Measurements from ENCODE around the gene ACTR1B.
"Not testable (repeated sequence)": the region's sequence is repeated elsewhere in the genome, so short reads cannot be mapped to it uniquely, and the experiment has no call there.

ACTR1B gene

GRCh38 chr2:97688062-97688827, 24.4 kb upstream of the ACTR1B start:
- DNase-seq, result no peak

- DNase-seq, result not testable (repeated sequence)
These were observed 23.4 kb upstream of the ACTR1B start for GRCh38 chr2:97687235-97687634.

GRCh38 chr2:97678298-97678697, 14.5 kb upstream of the ACTR1B start:
- DNase-seq, result no peak

DNA sequence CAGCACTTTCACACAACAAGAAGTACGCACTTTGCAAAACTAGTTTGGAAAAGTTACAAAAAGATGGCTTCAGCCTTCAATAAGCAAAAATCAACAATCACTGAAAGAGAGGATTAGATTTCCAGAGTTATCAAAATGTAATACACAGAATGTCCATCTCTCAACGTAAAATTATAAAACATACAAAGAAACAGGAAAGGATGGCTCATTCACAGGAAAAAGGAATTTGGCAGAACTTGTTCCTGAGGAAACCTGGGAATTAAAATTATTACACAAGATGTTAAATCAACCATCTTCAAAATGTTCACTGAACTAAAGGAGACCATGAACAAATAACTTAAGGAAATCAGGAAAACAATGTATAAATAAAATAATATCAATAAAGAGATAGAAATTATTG, 13.6 kb upstream of the ACTR1B start:
- no peak for DNase-seq

DNA sequence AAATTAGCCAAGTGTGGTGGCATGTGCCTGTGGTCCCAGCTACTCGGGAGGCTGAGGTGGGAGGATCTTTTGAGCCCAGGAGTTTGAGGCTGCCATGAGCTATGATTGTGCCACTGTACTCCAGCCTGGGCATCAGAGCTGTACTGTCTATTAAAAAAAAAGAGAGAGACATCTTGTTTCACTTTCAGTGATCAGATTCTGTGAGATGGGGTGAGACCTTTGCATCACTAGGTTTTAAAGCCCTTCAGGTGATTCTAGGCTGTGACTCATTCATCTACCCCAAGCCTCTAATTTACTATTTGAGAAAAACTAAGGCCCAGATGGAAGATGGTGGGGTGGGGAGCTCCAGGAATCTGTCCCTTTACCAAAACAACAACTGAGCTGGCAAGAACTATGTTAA, 12.8 kb upstream of the ACTR1B start:
- DNase-seq, result no peak

DNA sequence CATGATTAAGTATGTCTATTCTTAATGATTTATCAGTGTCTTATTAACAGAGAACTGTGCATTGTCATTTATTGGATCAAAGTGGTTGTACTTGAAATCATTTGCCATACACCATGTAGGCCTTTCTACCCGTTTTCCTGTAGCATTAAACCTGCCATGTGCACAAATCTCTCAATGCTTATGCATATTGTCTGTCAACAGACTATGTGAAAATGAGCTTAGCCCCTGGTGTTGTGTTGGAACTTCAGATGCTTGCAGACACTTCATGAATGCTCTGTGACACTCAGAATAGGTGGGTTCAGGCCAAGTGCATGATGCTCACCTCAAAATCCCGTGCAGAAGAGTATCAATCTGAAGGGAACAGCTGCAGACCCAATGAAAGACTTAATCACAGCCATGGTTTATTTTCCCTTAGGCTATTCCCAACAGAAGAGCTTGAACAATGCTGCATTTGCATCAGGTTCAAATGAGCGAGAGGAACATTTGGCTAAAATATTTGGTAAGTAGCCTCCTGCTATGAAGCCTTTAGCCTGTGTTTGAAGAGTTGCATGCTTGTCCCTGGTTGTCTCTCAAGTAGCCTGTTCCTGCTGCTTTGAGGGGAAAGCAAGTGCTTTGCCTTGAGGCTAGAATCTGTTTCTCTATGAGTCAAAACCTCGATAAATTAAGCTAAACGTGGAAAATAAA, 11.7 kb upstream of the ACTR1B start:
- no peak for DNase-seq

GRCh38 chr2:97673915-97674283, 10.1 kb upstream of the ACTR1B start:
- no peak for DNase-seq

DNA sequence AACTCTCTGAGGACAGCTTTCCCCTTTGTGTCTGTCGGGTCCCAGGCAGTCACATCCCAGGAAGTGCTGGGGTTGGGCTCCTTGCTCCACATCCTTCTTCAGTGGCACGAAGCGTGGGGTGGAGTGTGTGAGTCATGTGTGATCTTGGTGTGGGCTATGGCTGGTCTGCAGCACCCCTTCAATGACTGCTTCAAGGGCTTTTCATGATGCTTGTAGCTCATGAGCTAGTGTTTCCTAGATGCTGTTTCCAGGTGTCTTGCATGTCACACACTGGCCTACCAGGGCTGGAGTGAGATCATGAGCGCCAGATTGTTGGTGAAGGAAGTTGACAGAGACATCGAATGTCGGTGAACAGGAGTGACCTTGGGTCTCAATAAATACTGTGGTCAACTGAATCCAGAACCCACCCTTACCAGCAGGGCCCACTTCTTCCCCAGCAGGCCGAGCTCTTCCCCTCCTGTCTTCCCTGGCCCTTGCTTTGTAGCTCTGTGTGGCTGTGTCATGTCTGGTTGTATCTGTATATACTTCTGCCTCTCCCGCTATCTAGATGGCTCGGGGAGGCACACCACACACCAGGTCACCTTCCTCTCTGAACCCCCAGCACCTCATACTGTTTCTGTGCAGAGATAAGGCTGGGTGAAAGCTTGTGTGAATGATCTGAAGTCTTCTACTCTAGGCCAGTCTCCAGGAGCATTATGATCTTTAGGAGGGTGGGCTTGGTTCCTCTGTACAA, 9.5 kb upstream of the ACTR1B start:
- DNase-seq, result no peak

DNA sequence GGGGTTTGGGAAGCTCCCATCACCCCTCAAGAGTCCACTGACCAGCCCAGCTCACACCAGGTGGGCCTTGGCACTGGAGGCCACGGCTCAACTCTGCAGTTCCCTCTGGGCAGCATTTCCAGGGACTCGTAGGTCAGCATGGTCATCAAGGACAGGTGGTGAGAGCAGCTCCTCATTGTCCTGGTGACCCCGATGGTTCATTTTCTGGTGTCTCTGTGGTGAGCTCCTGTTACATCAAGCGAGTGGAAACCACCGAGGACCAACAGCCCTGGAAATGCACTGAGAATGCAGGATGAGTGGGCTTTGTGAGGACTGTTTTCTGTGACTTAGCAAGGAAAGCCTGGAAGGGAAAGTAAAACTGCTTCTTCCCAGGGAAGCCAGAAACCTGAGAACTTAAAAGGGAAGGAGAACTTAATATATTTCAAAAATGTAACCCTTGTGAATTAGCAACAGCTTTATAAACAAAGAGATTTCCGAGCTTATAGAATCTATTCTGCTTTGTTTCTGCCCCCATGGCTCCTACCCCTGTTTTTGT, 8.8 kb upstream of the ACTR1B start:
- not testable (repeated sequence) for DNase-seq

DNA sequence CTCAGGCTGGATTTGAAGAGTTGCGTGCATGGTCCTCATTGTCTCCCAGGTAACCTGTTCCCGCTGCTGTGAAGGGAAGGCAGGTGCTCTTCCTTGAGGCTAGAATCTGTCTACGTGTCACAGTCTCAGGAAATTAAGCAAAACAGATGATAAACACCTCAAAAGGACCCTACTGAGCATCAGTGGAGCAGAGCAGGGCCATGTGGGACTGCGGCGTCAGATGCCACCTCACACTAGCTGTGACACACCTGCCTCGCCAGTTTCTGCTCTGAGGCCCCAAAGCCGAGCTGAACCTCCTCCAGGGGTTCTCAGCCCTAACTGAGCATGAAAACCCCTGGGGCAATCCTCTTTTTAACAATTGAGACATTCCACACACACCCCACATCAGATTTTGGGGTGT, 7.7 kb upstream of the ACTR1B start:
- DNase-seq, result no peak

- no peak for DNase-seq
These were observed 6.6 kb upstream of the ACTR1B start for GRCh38 chr2:97670471-97670870.

- no peak for DNase-seq
These were observed 5.6 kb upstream of the ACTR1B start, which contains the start of gene C2orf92 for GRCh38 chr2:97669448-97669847. C2orf92 (plus strand) TSS chr2:97669713; CDS start chr2:97669789, 76 bp downstream.

DNA sequence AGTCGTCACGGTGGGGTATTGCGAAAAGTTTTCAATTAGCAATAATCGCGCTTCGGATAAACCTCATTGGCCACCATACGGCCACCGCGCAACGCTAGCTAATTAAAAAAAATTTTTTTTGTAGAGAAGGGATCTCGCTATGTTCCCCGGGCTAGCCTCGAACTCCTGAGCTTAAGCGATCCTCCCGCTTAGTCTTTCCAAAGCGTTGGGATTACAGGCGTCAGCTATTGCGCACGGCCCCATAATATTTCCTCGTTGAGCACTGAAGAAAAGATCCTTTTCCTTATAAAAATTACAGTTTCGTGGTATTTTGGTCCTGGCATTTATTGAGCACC, 759 bp upstream of the ACTR1B start:
- no peak for DNase-seq

GRCh38 chr2:97663626-97663961, 250 bp downstream of the ACTR1B start:
- DNase-seq, result no peak

GRCh38 chr2:97662895-97663625, 784 bp downstream of the ACTR1B start:
- peak; percentile 11 for DNase-seq

DNA sequence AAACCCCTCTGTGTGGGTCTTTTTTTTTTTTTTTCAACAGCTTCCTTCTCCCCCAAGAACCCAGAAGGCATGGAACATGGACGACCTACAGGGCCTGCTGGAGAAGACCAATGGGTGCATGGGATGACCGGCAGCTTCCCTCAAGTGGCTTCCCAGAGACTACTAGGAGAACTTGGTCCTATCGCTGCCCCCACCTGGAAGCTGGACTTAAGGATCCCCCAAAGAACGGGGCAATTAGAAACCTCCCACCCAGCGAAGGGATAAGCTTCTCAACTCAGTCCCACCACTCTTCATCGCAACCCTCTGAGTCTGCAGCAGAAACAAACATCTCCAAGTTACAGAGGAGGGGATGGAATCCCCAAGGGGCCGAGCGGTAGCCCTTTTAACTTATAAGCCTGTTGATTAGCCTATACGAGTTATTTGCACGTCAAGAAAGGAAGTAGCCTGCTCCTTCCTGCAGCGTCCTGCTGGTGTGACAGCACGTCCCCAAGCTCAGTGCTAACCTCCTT, 1.4 kb downstream of the ACTR1B start:
- no peak for DNase-seq

- no peak for DNase-seq
These were observed 1.9 kb downstream of the ACTR1B start for GRCh38 chr2:97661927-97662326.

DNA sequence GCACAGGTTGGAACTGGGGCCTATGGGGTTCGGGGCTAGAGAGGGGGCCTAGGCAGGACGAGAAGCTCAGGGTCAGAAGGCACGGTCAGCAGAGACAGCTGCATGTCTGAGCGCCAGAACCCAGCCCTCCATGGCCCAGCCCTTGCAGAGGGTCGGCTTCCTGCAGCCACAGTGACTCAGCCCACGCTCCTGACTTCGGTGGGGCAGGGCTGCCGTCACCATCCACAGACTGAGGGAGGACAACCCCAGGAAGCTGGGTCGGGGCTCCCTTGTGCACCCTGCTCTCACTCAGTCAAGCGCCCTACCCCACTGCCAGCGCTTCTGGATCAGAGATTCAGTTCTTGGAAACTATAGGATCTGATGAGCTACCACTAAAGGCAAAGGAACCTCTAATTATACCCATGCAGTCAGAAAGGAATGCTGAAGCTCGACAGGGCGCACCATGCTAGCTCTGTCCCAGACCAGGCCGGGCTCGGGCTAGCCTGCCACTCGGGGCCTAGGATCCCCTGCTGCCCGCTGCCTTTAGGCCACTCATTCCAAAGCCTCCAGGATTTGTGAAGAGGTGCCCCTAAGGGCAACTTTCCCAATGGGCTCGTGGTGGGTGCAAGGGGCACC, 3.0 kb downstream of the ACTR1B start:
- no peak for DNase-seq

DNA sequence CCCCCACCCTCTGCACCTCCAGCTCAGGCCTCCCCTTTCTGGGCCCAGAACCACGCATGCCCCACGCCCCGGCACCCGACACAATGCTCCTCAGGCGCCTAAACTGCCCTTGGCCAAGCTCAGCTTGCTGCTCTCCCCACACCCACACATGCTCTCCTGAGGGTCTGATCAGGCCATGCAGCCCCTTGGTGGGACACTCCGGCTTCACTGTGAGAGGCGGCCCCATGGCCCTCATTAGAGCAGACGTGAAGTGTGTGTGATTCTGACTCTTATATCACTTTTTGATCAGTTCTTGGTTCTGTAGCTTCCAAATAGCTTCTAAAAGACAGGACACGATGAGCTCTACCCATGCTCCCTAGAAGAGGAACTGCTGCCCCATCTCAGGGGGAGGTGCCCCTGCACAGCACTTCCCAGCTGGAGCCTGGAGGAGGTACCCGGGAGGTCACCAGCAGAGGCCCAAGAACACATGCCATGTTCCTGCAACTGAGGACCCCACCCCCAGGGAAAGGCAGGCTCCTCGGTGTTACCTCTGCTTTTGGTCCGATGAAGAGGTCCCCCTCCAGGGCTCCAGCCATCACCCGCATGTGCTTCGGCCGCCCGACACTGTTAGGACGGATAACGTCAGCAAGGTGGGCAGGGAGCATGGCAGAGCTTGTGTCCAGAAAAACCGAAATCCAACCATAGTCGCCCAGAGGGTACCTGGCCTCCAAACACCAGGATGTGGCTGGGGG, 3.6 kb downstream of the ACTR1B start:
- no peak for DNase-seq

DNA sequence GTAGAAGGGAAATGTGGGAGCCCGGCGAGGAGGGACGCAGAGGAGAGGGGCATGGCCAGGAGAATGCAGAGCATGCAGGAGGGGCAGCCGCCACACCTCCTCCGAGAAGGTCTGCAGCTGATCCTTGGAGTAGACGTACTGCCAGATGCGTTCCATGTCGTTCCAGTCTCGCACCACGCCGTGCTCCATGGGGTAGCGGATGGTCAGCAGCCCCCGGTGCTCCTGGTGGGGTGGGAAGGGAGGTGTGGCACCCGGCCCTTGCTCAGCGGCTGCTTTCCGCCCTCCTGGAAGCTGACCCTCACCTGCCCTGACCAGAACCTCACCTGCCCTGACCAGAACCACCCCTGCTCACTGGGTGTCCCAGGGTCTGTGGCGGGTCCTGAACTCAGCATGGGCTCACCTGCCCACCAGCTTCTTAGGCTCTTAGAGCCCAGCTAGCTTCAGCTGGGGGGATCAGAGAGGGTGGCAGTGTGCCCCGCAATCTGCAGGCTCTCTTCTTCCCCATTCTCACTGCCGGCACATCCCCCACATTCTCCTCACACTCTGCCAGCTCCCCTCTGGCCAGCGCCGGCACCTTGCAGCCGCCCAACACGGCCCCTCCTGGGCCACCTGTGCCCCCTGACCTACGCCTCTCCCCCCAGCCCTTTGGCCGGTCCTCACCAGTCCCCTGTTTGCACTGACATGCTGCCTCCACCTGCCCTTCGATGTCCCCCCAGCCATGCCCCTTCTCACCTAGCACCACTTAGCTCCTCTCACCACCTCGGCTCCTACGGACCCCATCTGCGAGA, 4.4 kb downstream of the ACTR1B start:
- no peak for DNase-seq

DNA sequence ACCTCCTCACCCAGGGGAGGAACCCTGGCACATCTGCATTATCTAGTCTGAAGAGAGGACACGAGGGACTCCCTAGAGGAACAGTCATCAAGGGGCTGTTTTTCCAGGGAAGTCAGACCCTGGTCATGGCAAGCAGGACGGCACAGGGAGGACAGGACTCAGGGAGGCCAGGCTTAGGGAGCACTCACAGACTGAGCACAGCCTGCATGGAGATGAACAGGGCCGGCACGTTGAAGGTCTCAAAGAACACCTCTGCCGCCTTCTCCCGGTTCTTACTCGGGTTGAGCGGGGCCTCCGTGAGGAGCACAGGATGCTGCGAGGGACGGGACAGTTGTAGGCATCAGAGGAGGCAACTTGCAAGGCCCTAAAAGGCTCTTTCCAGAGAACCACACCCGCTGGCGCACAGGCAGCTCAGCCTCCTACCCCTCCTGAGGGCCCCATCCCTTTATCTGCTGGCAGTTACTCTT, 5.1 kb downstream of the ACTR1B start:
- no peak for DNase-seq

All from NCI-H2029 treated with DMSO at 0.1 percent for 48 hours (cell line).